ENCODE data around the gene ROR2. TPM values are rescaled to one million over a fixed set of nuclear protein-coding genes. Genes with fewer than 3 reads are reported as not detected.
"Not testable (repeated sequence)": the region's sequence is repeated elsewhere in the genome, so short reads cannot be mapped to it uniquely, and the experiment has no call there.

Gene ROR2
- polyA plus RNA-seq, 4 donors: 0.54 to 5.6 (median 3.2) TPM; not detected in 1

DNA sequence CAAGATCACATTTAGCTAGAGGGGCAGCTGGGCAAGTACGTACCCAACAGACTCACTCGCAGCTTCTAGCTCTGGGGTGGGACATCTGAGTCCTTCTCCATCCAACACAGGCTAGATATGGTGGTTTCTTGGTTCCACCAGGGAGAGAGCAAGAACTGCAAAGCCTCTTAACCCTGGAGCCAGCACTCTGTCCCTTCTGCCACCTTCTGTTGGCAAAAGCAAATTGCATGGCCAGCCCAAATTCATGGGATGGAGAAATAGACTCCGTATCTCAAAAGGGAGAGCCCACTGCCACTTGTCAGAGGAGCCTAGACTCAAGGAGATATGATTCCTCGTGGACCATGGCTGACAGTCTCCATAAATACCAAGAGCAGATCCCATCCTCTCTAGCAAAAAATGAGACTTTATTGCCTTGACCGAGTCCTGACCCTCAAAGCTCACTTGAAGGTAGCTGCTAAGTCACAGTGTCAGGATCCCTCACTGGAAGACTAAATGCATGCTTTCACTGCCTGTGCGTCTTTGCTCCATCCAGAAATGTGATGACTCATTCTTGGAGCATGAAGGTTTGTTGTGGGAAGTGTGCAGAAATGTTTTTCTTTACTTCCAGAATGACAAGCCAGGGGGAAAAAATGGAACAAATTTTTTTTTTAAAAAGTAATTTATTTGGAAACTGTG, 28.8 kb upstream of the ROR2 start:
- peak in 1 of 2 donors; percentile 20 for DNase-seq
- 51 to 54% (median 54%) methylated on average over 6 of the region's 6 CpGs for WGBS, 3 donors
- no peak for FAIRE-seq
- peaks cover 0 to 12% of the 10 kb centered on the region in 2 donors for H3K9me3 ChIP-seq (ENCODE audit: control insufficient read depth in 2 of 2, insufficient read depth in 1 of 2, low read depth in 1 of 2, low read length in 1 of 2)
- no peaks in the 10 kb centered on the region for H3K4me1 ChIP-seq (ENCODE audit: control insufficient read depth in 3 of 3, insufficient read depth in 2 of 3, low read depth in 1 of 3, low read length in 2 of 3)
- no peaks in the 10 kb centered on the region for H3K27me3 ChIP-seq (ENCODE audit: control insufficient read depth in 3 of 3, insufficient read depth in 3 of 3, low read length in 3 of 3)
- H3K27ac ChIP-seq (ENCODE audit: low read depth in 1 of 3, low read length in 2 of 3): no peak overlapping the region
- no peak overlapping the region for H3K4me3 ChIP-seq (ENCODE audit: low read depth in 1 of 3, low read length in 3 of 3)
- H3K36me3 ChIP-seq (ENCODE audit: control insufficient read depth in 3 of 3, insufficient read depth in 2 of 3, low read depth in 1 of 3, low read length in 3 of 3): no peaks in the 10 kb centered on the region

DNA sequence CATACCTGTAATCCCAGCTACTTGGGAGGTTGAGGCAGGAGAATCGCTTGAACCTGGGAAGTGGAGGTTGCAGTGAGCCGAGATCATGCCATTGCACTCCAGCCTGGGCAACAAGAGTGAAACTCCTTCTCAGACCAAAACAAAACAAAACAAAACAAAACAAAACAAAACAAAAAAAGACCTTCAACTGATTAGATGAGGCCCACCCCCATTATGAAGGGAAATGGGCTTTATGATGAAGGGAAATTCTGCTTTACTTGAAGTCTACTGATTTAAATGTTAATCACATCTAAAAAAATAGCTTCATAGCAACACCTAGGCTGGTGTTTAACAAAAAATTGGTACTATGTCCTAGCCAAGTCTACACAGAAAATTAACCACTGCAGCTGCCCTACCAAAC, 25.2 kb upstream of the ROR2 start:
- FAIRE-seq; H3K4me1 ChIP-seq (ENCODE audit: control insufficient read depth in 3 of 3, insufficient read depth in 2 of 3, low read depth in 1 of 3, low read length in 2 of 3); H3K27ac ChIP-seq (ENCODE audit: low read depth in 1 of 3, low read length in 2 of 3); H3K27me3 ChIP-seq (ENCODE audit: control insufficient read depth in 3 of 3, insufficient read depth in 3 of 3, low read length in 3 of 3); H3K9me3 ChIP-seq (ENCODE audit: control insufficient read depth in 2 of 2, insufficient read depth in 1 of 2, low read depth in 1 of 2, low read length in 1 of 2); DNase-seq; H3K36me3 ChIP-seq (ENCODE audit: control insufficient read depth in 3 of 3, insufficient read depth in 2 of 3, low read depth in 1 of 3, low read length in 3 of 3); H3K4me3 ChIP-seq (ENCODE audit: low read depth in 1 of 3, low read length in 3 of 3): not testable (repeated sequence)
- 93 to 100% (median 96%) methylated on average over 2 of the region's 2 CpGs for WGBS, 3 donors

DNA sequence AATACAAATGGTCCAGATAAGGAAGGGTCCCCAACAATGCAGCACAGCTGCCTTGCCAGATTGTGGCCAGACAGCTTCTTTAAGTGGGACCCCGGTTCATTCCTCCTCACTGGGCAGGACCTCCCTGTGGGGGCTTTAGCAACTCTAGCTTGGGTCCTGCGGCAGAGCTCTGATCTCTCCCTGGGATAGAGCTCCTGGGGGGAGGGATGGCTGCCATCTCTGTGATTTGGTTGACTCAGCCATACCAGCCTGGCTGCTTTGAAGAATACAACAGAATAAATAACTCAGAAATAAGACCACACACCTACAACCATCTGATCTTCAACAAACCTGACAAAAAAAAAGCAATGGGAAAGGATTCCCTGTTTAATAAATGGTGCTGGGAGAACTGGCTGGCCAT, 22.7 kb upstream of the ROR2 start:
- Histone ChIP-seq H3K36me3 (ENCODE audit: control insufficient read depth in 3 of 3, insufficient read depth in 2 of 3, low read depth in 1 of 3, low read length in 3 of 3) (no peaks in the 10 kb centered on the region), H3K9me3 (ENCODE audit: control insufficient read depth in 2 of 2, insufficient read depth in 1 of 2, low read depth in 1 of 2, low read length in 1 of 2) (peaks cover 0 to 2% of the 10 kb centered on the region in 2 donors), H3K4me3 (ENCODE audit: low read depth in 1 of 3, low read length in 3 of 3) (no peak overlapping the region), H3K27ac (ENCODE audit: low read depth in 1 of 3, low read length in 2 of 3) (no peak overlapping the region), H3K27me3 (ENCODE audit: control insufficient read depth in 3 of 3, insufficient read depth in 3 of 3, low read length in 3 of 3) (peaks cover 0 to 6% (median 5%) of the 10 kb centered on the region in 3 donors), H3K4me1 (ENCODE audit: control insufficient read depth in 3 of 3, insufficient read depth in 2 of 3, low read depth in 1 of 3, low read length in 2 of 3) (no peaks in the 10 kb centered on the region)
- no peak for DNase-seq
- FAIRE-seq: no peak
- WGBS, 3 donors: 48 to 69% (median 69%) methylated on average over 2 of the region's 2 CpGs

DNA sequence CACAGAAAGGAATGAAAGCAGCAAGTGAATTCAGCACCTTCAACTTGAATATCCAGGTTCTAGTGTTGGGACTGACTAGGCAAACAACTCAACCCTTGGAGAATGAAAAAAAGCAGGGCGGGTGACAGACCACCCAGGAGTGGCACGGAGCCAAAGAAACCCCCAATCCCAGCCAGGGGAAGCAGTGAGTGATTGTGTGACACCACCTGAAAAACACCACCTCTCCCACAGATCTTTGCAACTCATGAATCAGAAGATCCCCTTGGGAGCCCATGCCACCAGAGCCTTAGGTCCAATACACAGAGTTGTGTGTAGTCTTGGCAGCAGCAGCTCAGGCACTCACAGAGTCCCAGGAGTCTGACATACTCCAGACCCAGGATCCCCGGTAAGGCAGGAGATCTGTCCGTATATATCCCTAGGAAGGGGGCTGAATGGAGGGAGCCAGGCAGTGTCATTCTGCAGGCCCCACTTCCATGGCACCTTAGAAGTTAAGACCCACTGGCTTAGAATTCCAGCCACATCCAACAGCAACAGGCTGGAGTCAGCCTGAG, 22.1 kb upstream of the ROR2 start:
- FAIRE-seq (no peak), DNase-seq (no peak)
- 57 to 75% (median 70%) methylated on average over 4 of the region's 4 CpGs for WGBS, 3 donors
- H3K27ac ChIP-seq (ENCODE audit: low read depth in 1 of 3, low read length in 2 of 3): no peak overlapping the region
- H3K4me1 ChIP-seq (ENCODE audit: control insufficient read depth in 3 of 3, insufficient read depth in 2 of 3, low read depth in 1 of 3, low read length in 2 of 3): no peaks in the 10 kb centered on the region
- H3K36me3 ChIP-seq (ENCODE audit: control insufficient read depth in 3 of 3, insufficient read depth in 2 of 3, low read depth in 1 of 3, low read length in 3 of 3): no peaks in the 10 kb centered on the region
- H3K9me3 ChIP-seq (ENCODE audit: control insufficient read depth in 2 of 2, insufficient read depth in 1 of 2, low read depth in 1 of 2, low read length in 1 of 2): peaks cover 0 to 1% of the 10 kb centered on the region in 2 donors
- H3K4me3 ChIP-seq (ENCODE audit: low read depth in 1 of 3, low read length in 3 of 3): no peak overlapping the region
- peaks cover 0 to 6% (median 5%) of the 10 kb centered on the region in 3 donors for H3K27me3 ChIP-seq (ENCODE audit: control insufficient read depth in 3 of 3, insufficient read depth in 3 of 3, low read length in 3 of 3)

DNA sequence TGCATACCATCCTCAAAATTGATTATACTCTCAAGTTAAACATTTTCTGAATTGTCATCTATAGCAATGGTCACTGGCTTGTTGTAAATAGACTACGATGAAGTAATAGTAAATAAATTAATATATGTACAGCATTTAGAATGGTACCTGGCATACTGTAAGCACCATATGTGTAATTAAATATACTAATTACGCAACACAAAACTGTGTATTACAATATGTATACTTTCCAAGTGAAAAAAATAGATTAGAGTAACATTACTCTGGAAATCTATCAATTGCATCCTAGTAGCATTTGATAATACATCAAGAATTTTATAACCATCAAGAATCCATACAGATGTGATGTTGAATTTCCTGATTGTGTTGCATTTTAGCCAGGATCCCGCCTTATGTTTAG, 17.2 kb upstream of the ROR2 start:
- Histone ChIP-seq H3K27ac (ENCODE audit: low read depth in 1 of 3, low read length in 2 of 3) (no peak overlapping the region), H3K27me3 (ENCODE audit: control insufficient read depth in 3 of 3, insufficient read depth in 3 of 3, low read length in 3 of 3) (peaks cover 0 to 2% (median under 1%) of the 10 kb centered on the region in 3 donors), H3K36me3 (ENCODE audit: control insufficient read depth in 3 of 3, insufficient read depth in 2 of 3, low read depth in 1 of 3, low read length in 3 of 3) (no peaks in the 10 kb centered on the region), H3K4me1 (ENCODE audit: control insufficient read depth in 3 of 3, insufficient read depth in 2 of 3, low read depth in 1 of 3, low read length in 2 of 3) (no peaks in the 10 kb centered on the region), H3K9me3 (ENCODE audit: control insufficient read depth in 2 of 2, insufficient read depth in 1 of 2, low read depth in 1 of 2, low read length in 1 of 2) (peaks cover 0 to 4% of the 10 kb centered on the region in 2 donors), H3K4me3 (ENCODE audit: low read depth in 1 of 3, low read length in 3 of 3) (no peak overlapping the region)
- DNase-seq (no peak), FAIRE-seq (no peak)
- 71 to 89% (median 81%) methylated on average over 3 of the region's 3 CpGs for WGBS, 3 donors

DNA sequence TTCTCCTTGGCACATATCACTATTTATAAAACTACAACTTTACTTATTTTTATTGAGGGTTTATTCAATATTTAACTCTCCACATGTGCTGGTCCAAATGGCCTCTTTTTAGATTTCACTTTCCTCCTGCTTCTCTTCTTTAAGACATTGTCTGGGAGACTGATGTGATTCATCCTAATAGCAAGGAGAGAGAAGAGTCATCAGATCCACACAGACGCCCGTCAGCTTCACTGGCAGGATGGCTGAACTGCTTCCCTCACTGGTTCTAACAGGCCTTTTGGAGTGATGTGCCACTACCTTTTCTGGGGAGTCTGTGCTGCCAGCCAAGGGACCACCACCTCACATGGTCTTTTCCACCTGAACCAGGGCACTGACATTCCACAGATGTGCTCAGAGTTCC, 16.5 kb upstream of the ROR2 start:
- WGBS, 3 donors: 78 to 85% (median 85%) methylated on average over 2 of the region's 2 CpGs
- H3K4me1 ChIP-seq (ENCODE audit: control insufficient read depth in 3 of 3, insufficient read depth in 2 of 3, low read depth in 1 of 3, low read length in 2 of 3): no peaks in the 10 kb centered on the region
- no peak overlapping the region for H3K27ac ChIP-seq (ENCODE audit: low read depth in 1 of 3, low read length in 2 of 3)
- H3K27me3 ChIP-seq (ENCODE audit: control insufficient read depth in 3 of 3, insufficient read depth in 3 of 3, low read length in 3 of 3): peaks cover 0 to 2% (median 0%) of the 10 kb centered on the region in 3 donors
- peaks cover 0 to 6% of the 10 kb centered on the region in 2 donors for H3K9me3 ChIP-seq (ENCODE audit: control insufficient read depth in 2 of 2, insufficient read depth in 1 of 2, low read depth in 1 of 2, low read length in 1 of 2)
- DNase-seq (no peak), FAIRE-seq (no peak)
- no peak overlapping the region for H3K4me3 ChIP-seq (ENCODE audit: low read depth in 1 of 3, low read length in 3 of 3)
- no peaks in the 10 kb centered on the region for H3K36me3 ChIP-seq (ENCODE audit: control insufficient read depth in 3 of 3, insufficient read depth in 2 of 3, low read depth in 1 of 3, low read length in 3 of 3)

DNA sequence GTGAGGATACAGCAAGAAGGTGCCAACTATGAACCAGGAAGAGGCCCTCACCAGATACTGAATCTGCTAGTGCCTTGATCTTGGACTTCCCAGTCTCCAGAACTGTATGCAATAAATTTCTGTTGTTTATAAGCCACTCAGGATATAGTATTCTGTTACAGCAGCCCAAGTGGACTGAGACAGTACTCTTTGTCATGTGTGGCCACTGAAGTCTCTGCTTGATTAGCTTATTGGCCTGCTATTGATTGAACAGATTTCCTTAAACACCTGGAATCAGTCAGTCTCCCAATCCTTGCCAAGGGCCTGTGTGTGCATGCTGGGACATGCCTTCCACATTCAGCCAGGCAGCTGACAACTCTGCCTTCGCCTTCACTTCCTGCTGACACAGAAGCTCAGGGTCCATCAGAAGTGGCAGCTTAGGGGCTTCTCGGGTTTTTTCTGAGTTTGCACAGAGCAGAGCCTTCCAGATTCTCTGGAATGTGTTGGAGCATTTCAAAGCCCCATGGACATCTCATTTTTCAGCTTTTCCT, 13.7 kb upstream of the ROR2 start:
- FAIRE-seq: no peak

DNA sequence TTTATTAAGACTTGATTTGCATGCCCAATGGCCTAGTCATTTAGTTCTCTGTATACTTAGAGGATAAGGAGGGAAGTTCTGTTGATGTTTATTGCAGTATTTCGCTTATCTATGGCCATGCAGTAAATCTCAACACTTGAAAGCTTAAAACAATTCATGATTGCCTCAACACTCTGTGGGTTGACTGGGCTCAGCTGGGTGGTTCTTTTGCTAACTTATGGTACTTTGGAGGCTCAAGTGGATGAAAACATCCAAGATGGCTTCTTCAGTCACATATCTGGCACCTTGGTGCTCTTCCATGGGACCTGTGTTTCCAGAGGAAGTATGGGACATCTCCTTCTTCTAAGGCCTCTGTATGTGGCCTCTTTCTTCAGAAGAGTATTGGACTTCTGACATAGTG, 10.3 kb upstream of the ROR2 start:
- peaks cover 0 to 12% of the 10 kb centered on the region in 2 donors for H3K9me3 ChIP-seq (ENCODE audit: control insufficient read depth in 2 of 2, insufficient read depth in 1 of 2, low read depth in 1 of 2, low read length in 1 of 2)

More for the DNA sequence above, 13.7 kb upstream of the ROR2 start:
- no peak overlapping the region for H3K27ac ChIP-seq (ENCODE audit: low read depth in 1 of 3, low read length in 2 of 3)
- no peaks in the 10 kb centered on the region for H3K27me3 ChIP-seq (ENCODE audit: control insufficient read depth in 3 of 3, insufficient read depth in 3 of 3, low read length in 3 of 3)
- no peak overlapping the region for H3K4me3 ChIP-seq (ENCODE audit: low read depth in 1 of 3, low read length in 3 of 3)
- 53 to 80% (median 72%) methylated on average over 2 of the region's 2 CpGs for WGBS, 3 donors
- H3K36me3 ChIP-seq (ENCODE audit: control insufficient read depth in 3 of 3, insufficient read depth in 2 of 3, low read depth in 1 of 3, low read length in 3 of 3): no peaks in the 10 kb centered on the region
- DNase-seq: no peak
- no peaks in the 10 kb centered on the region for H3K4me1 ChIP-seq (ENCODE audit: control insufficient read depth in 3 of 3, insufficient read depth in 2 of 3, low read depth in 1 of 3, low read length in 2 of 3)
- peaks cover 0 to 12% of the 10 kb centered on the region in 2 donors for H3K9me3 ChIP-seq (ENCODE audit: control insufficient read depth in 2 of 2, insufficient read depth in 1 of 2, low read depth in 1 of 2, low read length in 1 of 2)

More for the DNA sequence above, 10.3 kb upstream of the ROR2 start:
- no peaks in the 10 kb centered on the region for H3K36me3 ChIP-seq (ENCODE audit: control insufficient read depth in 3 of 3, insufficient read depth in 2 of 3, low read depth in 1 of 3, low read length in 3 of 3)
- H3K27ac ChIP-seq (ENCODE audit: low read depth in 1 of 3, low read length in 2 of 3): no peak overlapping the region
- DNase-seq: no peak
- H3K4me1 ChIP-seq (ENCODE audit: control insufficient read depth in 3 of 3, insufficient read depth in 2 of 3, low read depth in 1 of 3, low read length in 2 of 3): no peaks in the 10 kb centered on the region
- H3K27me3 ChIP-seq (ENCODE audit: control insufficient read depth in 3 of 3, insufficient read depth in 3 of 3, low read length in 3 of 3): no peaks in the 10 kb centered on the region
- WGBS, 3 donors: 71 to 88% (median 77%) methylated on average over 1 of the region's 1 CpG
- H3K4me3 ChIP-seq (ENCODE audit: low read depth in 1 of 3, low read length in 3 of 3): no peak overlapping the region
- no peak for FAIRE-seq

Measured in small intestine (tissue), 7 donors.